H1 (cell line): ENCODE results near the gene RWDD3.

ENCODE experiments used
- BRCA1 ChIP-seq: IDR thresholded peaks from 2 replicates; pipeline ENCODE4 v1.6.1; 2012; ENCODE audit warnings: low read depth, low read length, improper control_type of control experiment
- CEBPB ChIP-seq: IDR thresholded peaks from 2 replicates; pipeline ENCODE4 v1.6.1; 2012; ENCODE audit warnings: low read depth, low read length
- CREB1 ChIP-seq: IDR thresholded peaks from 2 replicates; pipeline ENCODE4 v1.6.1; 2012; ENCODE audit warnings: inconsistent platforms
- FOSL1 ChIP-seq: IDR thresholded peaks from 2 replicates; pipeline ENCODE4 v1.6.1; 2011; ENCODE audit warnings: mild to moderate bottlenecking, low read depth, low read length, moderate library complexity; ENCODE audit not compliant: insufficient read depth
- GABPA ChIP-seq: IDR thresholded peaks from 2 replicates; pipeline ENCODE4 v1.6.1; 2011; ENCODE audit warnings: mild to moderate bottlenecking, low read length, moderate library complexity, borderline replicate concordance; ENCODE audit not compliant: insufficient read depth
- MAFK ChIP-seq: IDR thresholded peaks from 2 replicates; pipeline ENCODE4 v1.6.1; 2012; ENCODE audit warnings: low read depth, mild to moderate bottlenecking, improper control_type of control experiment, low read length
- POLR2A ChIP-seq, 2 experiments: IDR thresholded peaks; 1 replicate in 1 of 2; 2 replicates in 1 of 2; pipeline ENCODE4 v1.6.1; 2011; ENCODE audit warnings: low read depth in 2 of 2, low read length in 2 of 2, mild to moderate bottlenecking in 2 of 2; ENCODE audit errors: control extremely low read depth in 1 of 2
- POLR2AphosphoS5 ChIP-seq: IDR thresholded peaks from 2 replicates; pipeline ENCODE4 v1.6.1; 2011; ENCODE audit warnings: low read depth, low read length
- SRF ChIP-seq: IDR thresholded peaks from 2 replicates; pipeline ENCODE4 v1.6.1; 2011; ENCODE audit warnings: mild to moderate bottlenecking, low read depth, low read length, moderate library complexity
- TAF1 ChIP-seq: IDR thresholded peaks from 2 replicates; pipeline ENCODE4 v1.6.1; 2011; ENCODE audit warnings: mild to moderate bottlenecking, low read depth, low read length
- TF ChIP-seq, protein P1 (sequence below), 3 experiments: IDR thresholded peaks; 1 replicate in 2 of 3; 2 replicates in 1 of 3; pipeline versions ENCODE4 v1.5.1 to v1.6.1; 2011; ENCODE audit warnings: low read length in 3 of 3, mild to moderate bottlenecking in 3 of 3, inconsistent platforms in 2 of 3, low read depth in 1 of 3, moderate library complexity in 1 of 3; ENCODE audit not compliant: insufficient read depth in 1 of 3; ENCODE audit errors: control extremely low read depth in 1 of 3
- TF ChIP-seq, protein P2 (sequence below): IDR thresholded peaks from 2 replicates; pipeline ENCODE4 v1.6.1; 2012; ENCODE audit warnings: low read length, inconsistent platforms

DNA sequence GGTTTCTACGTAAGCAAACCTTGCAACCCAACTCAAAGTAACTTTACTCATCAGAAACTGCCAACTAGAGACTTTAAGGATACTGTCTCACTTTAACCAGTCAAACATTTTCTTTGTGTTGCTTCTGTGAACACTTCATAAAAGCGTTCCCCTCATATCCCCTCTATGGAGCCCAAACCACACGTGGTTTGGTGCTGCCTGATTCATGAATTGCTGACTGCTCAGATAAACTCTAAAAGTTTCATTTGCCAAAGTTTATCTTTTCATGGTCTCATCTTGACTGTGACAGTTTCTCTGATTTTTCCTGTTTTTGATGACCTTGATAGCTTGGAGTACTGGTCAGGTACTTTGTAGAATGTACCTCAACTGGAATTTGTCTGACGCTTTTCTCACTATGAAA lies 14.6 kb upstream of the RWDD3 start:
- TF ChIP-seq, protein P1, sequence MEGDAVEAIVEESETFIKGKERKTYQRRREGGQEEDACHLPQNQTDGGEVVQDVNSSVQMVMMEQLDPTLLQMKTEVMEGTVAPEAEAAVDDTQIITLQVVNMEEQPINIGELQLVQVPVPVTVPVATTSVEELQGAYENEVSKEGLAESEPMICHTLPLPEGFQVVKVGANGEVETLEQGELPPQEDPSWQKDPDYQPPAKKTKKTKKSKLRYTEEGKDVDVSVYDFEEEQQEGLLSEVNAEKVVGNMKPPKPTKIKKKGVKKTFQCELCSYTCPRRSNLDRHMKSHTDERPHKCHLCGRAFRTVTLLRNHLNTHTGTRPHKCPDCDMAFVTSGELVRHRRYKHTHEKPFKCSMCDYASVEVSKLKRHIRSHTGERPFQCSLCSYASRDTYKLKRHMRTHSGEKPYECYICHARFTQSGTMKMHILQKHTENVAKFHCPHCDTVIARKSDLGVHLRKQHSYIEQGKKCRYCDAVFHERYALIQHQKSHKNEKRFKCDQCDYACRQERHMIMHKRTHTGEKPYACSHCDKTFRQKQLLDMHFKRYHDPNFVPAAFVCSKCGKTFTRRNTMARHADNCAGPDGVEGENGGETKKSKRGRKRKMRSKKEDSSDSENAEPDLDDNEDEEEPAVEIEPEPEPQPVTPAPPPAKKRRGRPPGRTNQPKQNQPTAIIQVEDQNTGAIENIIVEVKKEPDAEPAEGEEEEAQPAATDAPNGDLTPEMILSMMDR (IDR thresholded peaks at IDR 0.05; ENCODE audit: control extremely low read depth in 1 of 3, insufficient read depth in 1 of 3, low read depth in 1 of 3, low read length in 3 of 3): no peak
- TF ChIP-seq CREB1 (no peak), BRCA1 (no peak), GABPA (no peak), POLR2AphosphoS5 (no peak), MAFK (no peak), CEBPB (no peak), SRF (no peak), TAF1 (no peak), FOSL1 (no peak), POLR2A (IDR thresholded peaks at IDR 0.05; ENCODE audit: control extremely low read depth in 1 of 2, low read depth in 2 of 2, low read length in 2 of 2) (no peak)
- TF ChIP-seq, protein P2, sequence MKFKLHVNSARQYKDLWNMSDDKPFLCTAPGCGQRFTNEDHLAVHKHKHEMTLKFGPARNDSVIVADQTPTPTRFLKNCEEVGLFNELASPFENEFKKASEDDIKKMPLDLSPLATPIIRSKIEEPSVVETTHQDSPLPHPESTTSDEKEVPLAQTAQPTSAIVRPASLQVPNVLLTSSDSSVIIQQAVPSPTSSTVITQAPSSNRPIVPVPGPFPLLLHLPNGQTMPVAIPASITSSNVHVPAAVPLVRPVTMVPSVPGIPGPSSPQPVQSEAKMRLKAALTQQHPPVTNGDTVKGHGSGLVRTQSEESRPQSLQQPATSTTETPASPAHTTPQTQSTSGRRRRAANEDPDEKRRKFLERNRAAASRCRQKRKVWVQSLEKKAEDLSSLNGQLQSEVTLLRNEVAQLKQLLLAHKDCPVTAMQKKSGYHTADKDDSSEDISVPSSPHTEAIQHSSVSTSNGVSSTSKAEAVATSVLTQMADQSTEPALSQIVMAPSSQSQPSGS: no peak
